ENCODE data around the gene DNAH7.

Gene DNAH7

GRCh38 chr2:196067088-196067382 is 1.6 kb downstream of the DNAH7 start:
- in situ Hi-C loops (cut with HindIII; ENCODE audit: low sequenced_read_pairs), result no loop called here
- H3K4me3 ChIP-seq (ENCODE audit: low read depth, low read length), result no peak overlapping the region
- peak; percentile 1 for TF ChIP-seq CTCF (IDR thresholded peaks at IDR 0.05; ENCODE audit: low read depth, low read length, missing control alignments)
- DNase-seq (ENCODE audit: low read depth), result no peak

- DNase-seq (ENCODE audit: low read depth), result peak; percentile 23
- TF ChIP-seq CTCF (IDR thresholded peaks at IDR 0.05; ENCODE audit: low read depth, low read length, missing control alignments), result peak; percentile 49
- in situ Hi-C loops (cut with HindIII; ENCODE audit: low sequenced_read_pairs), result no loop called here
- no peak overlapping the region for H3K4me3 ChIP-seq (ENCODE audit: low read depth, low read length)
These were observed 2.1 kb downstream of the DNAH7 start for GRCh38 chr2:196066291-196067087.

GRCh38 chr2:196063773-196064172 is 4.9 kb downstream of the DNAH7 start:
- DNase-seq (ENCODE audit: low read depth), result no peak
- no peak for TF ChIP-seq CTCF (IDR thresholded peaks at IDR 0.05; ENCODE audit: low read depth, low read length, missing control alignments)

GRCh38 chr2:196059491-196059960 is 9.1 kb downstream of the DNAH7 start:
- in situ Hi-C loops (cut with HindIII; ENCODE audit: low sequenced_read_pairs), result no loop called here
- no peak for TF ChIP-seq CTCF (IDR thresholded peaks at IDR 0.05; ENCODE audit: low read depth, low read length, missing control alignments)
- no peak overlapping the region for H3K4me3 ChIP-seq (ENCODE audit: low read depth, low read length)
- DNase-seq (ENCODE audit: low read depth), result peak; percentile 11

More at GRCh38 chr2:196063773-196064172, 4.9 kb downstream of the DNAH7 start:
- no peak overlapping the region for H3K4me3 ChIP-seq (ENCODE audit: low read depth, low read length)
- in situ Hi-C loops (cut with HindIII; ENCODE audit: low sequenced_read_pairs), result no loop called here

- no peak overlapping the region for H3K4me3 ChIP-seq (ENCODE audit: low read depth, low read length)
- no peak for TF ChIP-seq CTCF (IDR thresholded peaks at IDR 0.05; ENCODE audit: low read depth, low read length, missing control alignments)
- no peak for DNase-seq (ENCODE audit: low read depth)
- in situ Hi-C loops (cut with HindIII; ENCODE audit: low sequenced_read_pairs), result no loop called here
These were observed 14.0 kb downstream of the DNAH7 start for GRCh38 chr2:196054631-196055030.

GRCh38 chr2:196046123-196046917 is 22.3 kb downstream of the DNAH7 start:
- no peak overlapping the region for H3K4me3 ChIP-seq (ENCODE audit: low read depth, low read length)
- TF ChIP-seq CTCF (IDR thresholded peaks at IDR 0.05; ENCODE audit: low read depth, low read length, missing control alignments), result no peak
- no peak for DNase-seq (ENCODE audit: low read depth)
- in situ Hi-C loops (cut with HindIII; ENCODE audit: low sequenced_read_pairs), result no loop called here

Measured in astrocyte of the cerebellum (primary cell).